Neural cell (in vitro differentiated cells): ENCODE measurements around the gene ABCA13.

ENCODE experiments used
- CTCF ChIP-seq: fragments of 450-650 bp; IDR thresholded peaks from 2 replicates; pipeline ENCODE4 v1.5.1; 2014; ENCODE audit warnings: antibody characterized with exemption, mild to moderate bottlenecking, moderate library complexity; ENCODE audit not compliant: poor library complexity, severe bottlenecking
- POLR2AphosphoS5 ChIP-seq: IDR thresholded peaks from 2 replicates; pipeline ENCODE4 v1.6.1; 2012

- TF ChIP-seq CTCF (no peak), POLR2AphosphoS5 (no peak)
Observed at GRCh38 chr7:48286836-48287235, 115.6 kb downstream of the ABCA13 start.
